NT2/D1 (cell line): ENCODE measurements around the gene TMEM187.

Experiments
- SUZ12 ChIP-seq: IDR thresholded peaks from 2 replicates; pipeline ENCODE4 v1.6.1; 2011; ENCODE audit not compliant: insufficient read length, insufficient read depth; ENCODE audit errors: extremely low read depth
- YY1 ChIP-seq: IDR thresholded peaks from 2 replicates; pipeline ENCODE4 v1.6.1; 2011; ENCODE audit not compliant: insufficient read length, insufficient read depth
- ZNF274 ChIP-seq: IDR thresholded peaks from 2 replicates; pipeline ENCODE4 v1.6.1; 2011; ENCODE audit warnings: mild to moderate bottlenecking, low read depth, low read length

GRCh38 chrX:153953342-153953830 lies 19.2 kb upstream of the TMEM187 start:
- no peak for TF ChIP-seq ZNF274
- no peak for TF ChIP-seq YY1
- TF ChIP-seq SUZ12, result no peak
